Neural progenitor cell (in vitro differentiated cells): ENCODE measurements around the gene MICA. TPM values are rescaled to one million over a fixed set of nuclear protein-coding genes. Genes with fewer than 3 reads are reported as not detected.

Experiments used
- DNase-seq: peaks from one replicate; pipeline ENCODE4 v3.0.0-alpha.2; 2016; ENCODE audit warnings: low spot score
- H2AFZ ChIP-seq: fragments of 200-600 bp; sonication (generic); replicated peaks from 2 replicates; pipeline ENCODE4 v1.6.1; 2016; ENCODE audit warnings: antibody characterized with exemption
- H3F3A ChIP-seq: fragments of 200-600 bp; sonication (generic); 2 replicates; pipeline ENCODE4 v1.6.1; 2016; ENCODE audit warnings: antibody characterized with exemption, low read depth
- H3K27ac ChIP-seq: fragments of 200-600 bp; sonication (generic); 2 replicates; pipeline ENCODE4 v1.5.1; 2016; ENCODE audit warnings: mild to moderate bottlenecking
- H3K27me3 ChIP-seq: fragments of 200-600 bp; sonication (generic); 2 replicates; pipeline ENCODE4 v1.6.1; 2016; ENCODE audit warnings: mild to moderate bottlenecking, moderate library complexity
- H3K36me3 ChIP-seq: fragments of 200-600 bp; sonication (generic); 2 replicates; pipeline ENCODE4 v1.5.1; 2016
- H3K4me1 ChIP-seq: fragments of 200-600 bp; sonication (generic); 2 replicates; pipeline ENCODE4 v1.6.1; 2016; ENCODE audit warnings: mixed run types
- H3K4me2 ChIP-seq: fragments of 200-600 bp; sonication (generic); 2 replicates; pipeline ENCODE4 v1.6.1; 2016
- H3K4me3 ChIP-seq: fragments of 200-600 bp; sonication (generic); 2 replicates; pipeline ENCODE4 v1.5.1; 2016
- H3K79me2 ChIP-seq: fragments of 200-600 bp; sonication (generic); 2 replicates; pipeline ENCODE4 v1.6.1; 2016; ENCODE audit warnings: low read depth
- H3K9ac ChIP-seq: fragments of 200-600 bp; sonication (generic); 2 replicates; pipeline ENCODE4 v1.6.1; 2016
- H3K9me3 ChIP-seq: fragments of 200-600 bp; sonication (generic); 2 replicates; pipeline ENCODE4 v1.5.1; 2016; ENCODE audit warnings: low read depth
- H4K20me1 ChIP-seq: fragments of 200-600 bp; sonication (generic); 2 replicates; pipeline ENCODE4 v1.6.1; 2016; ENCODE audit warnings: low read depth
- H3K27ac Mint-ChIP-seq: 3 replicates; pipeline ENCODE4 v1.8.0; 2021; ENCODE audit warnings: mixed read lengths
- H3K27me3 Mint-ChIP-seq: 2 replicates; pipeline ENCODE4 v1.8.0; 2022; ENCODE audit warnings: low read depth, mild to moderate bottlenecking, inconsistent platforms, moderate library complexity, mixed read lengths; ENCODE audit not compliant: insufficient read depth
- H3K36me3 Mint-ChIP-seq: 3 replicates; pipeline ENCODE4 v1.8.0; 2021; ENCODE audit warnings: mixed read lengths
- H3K4me1 Mint-ChIP-seq: 3 replicates; pipeline ENCODE4 v1.8.0; 2021; ENCODE audit warnings: mixed read lengths
- H3K4me3 Mint-ChIP-seq: 3 replicates; pipeline ENCODE4 v1.8.0; 2021; ENCODE audit warnings: mild to moderate bottlenecking, moderate library complexity, mixed read lengths
- H3K9me3 Mint-ChIP-seq: 3 replicates; pipeline ENCODE4 v1.8.0; 2020; ENCODE audit warnings: mixed read lengths
- EZH2 ChIP-seq: fragments of 200-600 bp; sonication (generic); IDR thresholded peaks from 2 replicates; pipeline ENCODE4 v1.6.1; 2017; ENCODE audit warnings: antibody characterized with exemption, mild to moderate bottlenecking, moderate library complexity
- EZH2phosphoT487 ChIP-seq: fragments of 200-600 bp; sonication (generic); IDR thresholded peaks from 2 replicates; pipeline ENCODE4 v1.6.1; 2017; ENCODE audit warnings: antibody characterized with exemption
- total RNA-seq: library from RNA; depleted of rRNA; stranded (reverse); fragments of >200 nt; gene quantifications from 2 replicates; pipeline ENCODE4 v1.2.3, GENCODE V29; 2015; ENCODE audit warnings: low replicate concordance
- TF ChIP-seq, protein P1 (sequence below): fragments of 200-600 bp; sonication (generic); IDR thresholded peaks from 2 replicates; pipeline ENCODE4 v1.5.1; 2017; ENCODE audit warnings: antibody characterized with exemption, mild to moderate bottlenecking

Gene MICA
- total RNA-seq, 1 donor from 2014 or later: 15.0 TPM

DNA sequence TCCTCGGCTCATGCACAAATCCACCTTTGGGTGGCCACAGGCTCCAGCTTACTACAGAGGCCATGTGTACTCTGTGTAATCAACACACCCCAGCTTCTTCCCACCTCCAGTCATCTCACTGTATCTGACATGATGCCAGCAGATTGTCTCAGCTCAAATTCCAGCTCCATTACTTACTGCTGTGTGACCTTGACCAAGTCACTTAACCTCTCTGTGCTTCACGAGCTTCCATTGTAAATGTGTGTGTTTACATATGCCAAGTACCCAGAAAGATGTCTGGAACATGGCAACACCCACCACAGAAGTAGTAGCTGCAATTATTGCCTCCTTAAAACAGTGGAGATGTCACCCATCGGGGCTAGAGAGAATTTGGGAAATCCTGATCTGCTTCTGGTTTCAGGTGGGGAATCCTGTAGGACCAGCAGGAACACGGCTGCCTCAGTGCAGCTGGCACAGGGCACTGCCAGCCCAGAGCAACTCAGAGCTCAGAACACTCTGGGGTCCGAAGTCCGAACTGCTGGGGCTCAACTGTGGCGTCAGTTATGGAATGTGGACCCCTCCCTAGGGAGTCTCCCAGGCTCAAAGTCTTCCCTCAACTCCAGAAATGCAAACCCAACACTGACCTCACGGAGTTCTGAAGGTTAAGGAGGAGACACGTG lies 25.2 kb upstream of the MICA start:
- Histone ChIP-seq H3K79me2 (no peaks in the 10 kb centered on the region), H2AFZ (no peak overlapping the region), H3K9me3 (no peaks in the 10 kb centered on the region), H3K4me1 (no peaks in the 10 kb centered on the region), H3F3A (no peaks in the 10 kb centered on the region), H3K27ac (no peak overlapping the region), H3K4me3 (no peak overlapping the region), H3K36me3 (no peaks in the 10 kb centered on the region), H3K9ac (no peak overlapping the region), H4K20me1 (no peaks in the 10 kb centered on the region), H3K4me2 (no peak overlapping the region), H3K27me3 (no peaks in the 10 kb centered on the region)
- Mint-ChIP-seq H3K36me3 (no peaks in the 10 kb centered on the region), H3K4me3 (no peak overlapping the region), H3K27me3 (peaks cover 3% of the 10 kb centered on the region), H3K4me1 (peaks cover 9% of the 10 kb centered on the region), H3K9me3 (peaks cover 3% of the 10 kb centered on the region), H3K27ac (no peak overlapping the region)
- no peak for DNase-seq
- TF ChIP-seq EZH2phosphoT487: no peak
- TF ChIP-seq, protein P1, sequence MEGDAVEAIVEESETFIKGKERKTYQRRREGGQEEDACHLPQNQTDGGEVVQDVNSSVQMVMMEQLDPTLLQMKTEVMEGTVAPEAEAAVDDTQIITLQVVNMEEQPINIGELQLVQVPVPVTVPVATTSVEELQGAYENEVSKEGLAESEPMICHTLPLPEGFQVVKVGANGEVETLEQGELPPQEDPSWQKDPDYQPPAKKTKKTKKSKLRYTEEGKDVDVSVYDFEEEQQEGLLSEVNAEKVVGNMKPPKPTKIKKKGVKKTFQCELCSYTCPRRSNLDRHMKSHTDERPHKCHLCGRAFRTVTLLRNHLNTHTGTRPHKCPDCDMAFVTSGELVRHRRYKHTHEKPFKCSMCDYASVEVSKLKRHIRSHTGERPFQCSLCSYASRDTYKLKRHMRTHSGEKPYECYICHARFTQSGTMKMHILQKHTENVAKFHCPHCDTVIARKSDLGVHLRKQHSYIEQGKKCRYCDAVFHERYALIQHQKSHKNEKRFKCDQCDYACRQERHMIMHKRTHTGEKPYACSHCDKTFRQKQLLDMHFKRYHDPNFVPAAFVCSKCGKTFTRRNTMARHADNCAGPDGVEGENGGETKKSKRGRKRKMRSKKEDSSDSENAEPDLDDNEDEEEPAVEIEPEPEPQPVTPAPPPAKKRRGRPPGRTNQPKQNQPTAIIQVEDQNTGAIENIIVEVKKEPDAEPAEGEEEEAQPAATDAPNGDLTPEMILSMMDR: no peak
- TF ChIP-seq EZH2: no peak

- no peaks in the 10 kb centered on the region for H3K36me3 ChIP-seq
- H3F3A ChIP-seq: no peaks in the 10 kb centered on the region
- H3K27me3 ChIP-seq: no peaks in the 10 kb centered on the region
- Mint-ChIP-seq H3K27ac (no peak overlapping the region), H3K36me3 (no peaks in the 10 kb centered on the region), H3K27me3 (peaks cover 3% of the 10 kb centered on the region), H3K4me3 (no peak overlapping the region), H3K9me3 (no peaks in the 10 kb centered on the region), H3K4me1 (peaks cover 9% of the 10 kb centered on the region)
- TF ChIP-seq EZH2 (no peak), EZH2phosphoT487 (no peak)
- TF ChIP-seq, protein P1: no peak
- H2AFZ ChIP-seq: no peak overlapping the region
- no peak overlapping the region for H3K27ac ChIP-seq
- H4K20me1 ChIP-seq: no peaks in the 10 kb centered on the region
- no peaks in the 10 kb centered on the region for H3K79me2 ChIP-seq
- H3K4me2 ChIP-seq: no peak overlapping the region
- H3K4me3 ChIP-seq: no peak overlapping the region
- no peaks in the 10 kb centered on the region for H3K9me3 ChIP-seq
- DNase-seq: no peak
- H3K4me1 ChIP-seq: no peaks in the 10 kb centered on the region
- no peak overlapping the region for H3K9ac ChIP-seq
Observed at GRCh38 chr6:31378721-31379103, 24.7 kb upstream of the MICA start.

DNA sequence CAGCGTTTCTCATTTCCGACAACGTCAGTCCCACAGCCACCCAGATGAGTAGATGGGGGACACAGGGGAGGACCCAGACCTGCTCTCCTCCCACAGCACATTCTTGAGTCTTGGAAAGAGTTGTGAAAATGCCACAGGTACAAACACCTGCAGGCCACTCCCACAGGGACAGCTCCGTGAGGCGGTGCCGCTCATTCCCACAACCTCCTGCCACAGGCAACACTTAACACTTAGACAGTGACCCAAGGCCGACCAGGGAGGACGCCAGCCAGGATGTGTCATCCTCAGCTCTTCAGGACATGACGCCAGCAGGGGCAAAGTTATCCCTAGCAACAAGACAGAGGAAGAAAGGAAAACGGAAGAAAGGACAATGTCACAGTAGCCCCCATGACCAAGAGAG lies 23.5 kb upstream of the MICA start:
- no peak overlapping the region for H3K4me3 Mint-ChIP-seq
- DNase-seq: no peak
- peaks cover 2% of the 10 kb centered on the region for H3K9me3 Mint-ChIP-seq
- no peaks in the 10 kb centered on the region for H3K4me1 ChIP-seq
- H3K27ac ChIP-seq: no peak overlapping the region
- no peak overlapping the region for H3K9ac ChIP-seq
- no peaks in the 10 kb centered on the region for H3F3A ChIP-seq
- no peak overlapping the region for H2AFZ ChIP-seq
- H4K20me1 ChIP-seq: no peaks in the 10 kb centered on the region
- H3K79me2 ChIP-seq: no peaks in the 10 kb centered on the region
- H3K36me3 ChIP-seq: no peaks in the 10 kb centered on the region
- peaks cover 12% of the 10 kb centered on the region for H3K4me1 Mint-ChIP-seq
- no peak for TF ChIP-seq EZH2phosphoT487
- TF ChIP-seq, protein P1: no peak
- no peak for TF ChIP-seq EZH2
- no peaks in the 10 kb centered on the region for H3K27me3 ChIP-seq
- H3K27me3 Mint-ChIP-seq: peaks cover 9% of the 10 kb centered on the region
- H3K4me2 ChIP-seq: no peak overlapping the region
- no peak overlapping the region for H3K27ac Mint-ChIP-seq
- no peaks in the 10 kb centered on the region for H3K36me3 Mint-ChIP-seq
- H3K9me3 ChIP-seq: no peaks in the 10 kb centered on the region
- no peak overlapping the region for H3K4me3 ChIP-seq
